ENCODE results near the gene ATP6V1G1. TPM values are rescaled to one million over a fixed set of nuclear protein-coding genes. Genes with fewer than 3 reads are reported as not detected.

Gene ATP6V1G1
- total RNA-seq, 1 experiment from 2014 or later: 90.6 TPM

- H3K9me2 ChIP-seq (ENCODE audit: insufficient read depth): no peaks in the 10 kb centered on the region
- TF ChIP-seq EZH2 (IDR thresholded peaks at IDR 0.05; ENCODE audit: low read depth): no peak
- TF ChIP-seq CTCF (conservative IDR thresholded peaks at IDR 0.05): no peak
- H3K9me3 ChIP-seq (ENCODE audit: insufficient read depth, low read depth): no peaks in the 10 kb centered on the region
- no peak overlapping the region for H2AFZ ChIP-seq
- H4K20me1 ChIP-seq (ENCODE audit: insufficient read depth): no peaks in the 10 kb centered on the region
- POLR2A ChIA-PET (ENCODE audit: unreplicated experiment): no interaction called here
- no peak overlapping the region for H3K4me2 ChIP-seq
- peaks cover 16% of the 10 kb centered on the region; the same call in 1 of the 2 replicates for H3K79me2 ChIP-seq (ENCODE audit: low read depth)
- intact Hi-C loops (cut with micrococcal nuclease; ENCODE audit: unreplicated experiment): no loop called here
- H3K4me3 ChIP-seq: no peak overlapping the region
- BruUV-seq (replicated peaks): no TSS peak
- 0 out of 2 replicates have a peak overlapping the region, but pooled peaks have one; percentile 29 for H3K27ac ChIP-seq
- CTCF ChIA-PET: no interaction called here
- no peaks in the 10 kb centered on the region for H3K36me3 ChIP-seq (ENCODE audit: low read depth)
- H3K4me1 ChIP-seq (replicated peaks; ENCODE audit: insufficient read depth): peaks cover 21% of the 10 kb centered on the region; the same call in 1 of the 2 replicates
- H3F3A ChIP-seq (ENCODE audit: insufficient read depth, low read depth): peaks cover 11% of the 10 kb centered on the region; the same call in 1 of the 2 replicates
- no peaks in the 10 kb centered on the region for H3K27me3 ChIP-seq (ENCODE audit: insufficient read depth, low read depth)
- DNase-seq: no peak
These were observed 29.3 kb downstream of the ATP6V1G1 start for GRCh38 chr9:114616684-114617520.

GRCh38 chr9:114619191-114619761 is 31.7 kb downstream of the ATP6V1G1 start:
- Histone ChIP-seq H3K9me3 (ENCODE audit: insufficient read depth, low read depth) (no peaks in the 10 kb centered on the region), H2AFZ (no peak overlapping the region), H3K79me2 (ENCODE audit: low read depth) (0 out of 2 replicates have a peak, but pooled peaks cover 7% of the 10 kb centered on the region), H3K27me3 (ENCODE audit: insufficient read depth, low read depth) (no peaks in the 10 kb centered on the region), H3F3A (ENCODE audit: insufficient read depth, low read depth) (peaks cover 6% of the 10 kb centered on the region; the same call in 1 of the 2 replicates), H3K27ac (no peak overlapping the region), H3K36me3 (ENCODE audit: low read depth) (no peaks in the 10 kb centered on the region), H3K4me3 (no peak overlapping the region), H3K9me2 (ENCODE audit: insufficient read depth) (no peaks in the 10 kb centered on the region), H4K20me1 (ENCODE audit: insufficient read depth) (no peaks in the 10 kb centered on the region), H3K4me1 (replicated peaks; ENCODE audit: insufficient read depth) (peaks cover 7% of the 10 kb centered on the region; the same call in 1 of the 2 replicates), H3K4me2 (no peak overlapping the region)
- no TSS peak for BruUV-seq (replicated peaks)
- CTCF ChIA-PET: no interaction called here
- POLR2A ChIA-PET (ENCODE audit: unreplicated experiment): no interaction called here
- no peak for DNase-seq
- intact Hi-C loops (cut with micrococcal nuclease; ENCODE audit: unreplicated experiment): no loop called here
- TF ChIP-seq CTCF (conservative IDR thresholded peaks at IDR 0.05): no peak
- no peak for TF ChIP-seq EZH2 (IDR thresholded peaks at IDR 0.05; ENCODE audit: low read depth)

GRCh38 chr9:114621561-114621960 is 34.0 kb downstream of the ATP6V1G1 start:
- POLR2A ChIA-PET (ENCODE audit: unreplicated experiment): no interaction called here
- intact Hi-C loops (cut with micrococcal nuclease; ENCODE audit: unreplicated experiment): no loop called here
- Histone ChIP-seq H3K27ac (no peak overlapping the region), H4K20me1 (ENCODE audit: insufficient read depth) (no peaks in the 10 kb centered on the region), H3K9me3 (ENCODE audit: insufficient read depth, low read depth) (no peaks in the 10 kb centered on the region), H3K4me2 (no peak overlapping the region), H2AFZ (no peak overlapping the region), H3K4me1 (replicated peaks; ENCODE audit: insufficient read depth) (peaks cover 6% of the 10 kb centered on the region; the same call in 1 of the 2 replicates), H3K4me3 (no peak overlapping the region), H3K9me2 (ENCODE audit: insufficient read depth) (no peaks in the 10 kb centered on the region), H3K36me3 (ENCODE audit: low read depth) (no peaks in the 10 kb centered on the region), H3K27me3 (ENCODE audit: insufficient read depth, low read depth) (no peaks in the 10 kb centered on the region), H3K79me2 (ENCODE audit: low read depth) (no peaks in the 10 kb centered on the region), H3F3A (ENCODE audit: insufficient read depth, low read depth) (peaks cover 1% of the 10 kb centered on the region; the same call in 1 of the 2 replicates)
- CTCF ChIA-PET: no interaction called here
- TF ChIP-seq EZH2 (IDR thresholded peaks at IDR 0.05; ENCODE audit: low read depth) (no peak), CTCF (conservative IDR thresholded peaks at IDR 0.05) (no peak)
- DNase-seq: no peak
- BruUV-seq (replicated peaks): no TSS peak

Measured in PC-9 (cell line).